Chondrocyte (in vitro differentiated cells): ENCODE measurements around the gene CPD. TPM values are rescaled to one million over a fixed set of nuclear protein-coding genes. Genes with fewer than 3 reads are reported as not detected.
"Not testable (repeated sequence)": the region's sequence is repeated elsewhere in the genome, so short reads cannot be mapped to it uniquely, and the experiment has no call there.

Experiments
- DNase-seq: peaks from one replicate; pipeline ENCODE4 v3.0.0; 2021; ENCODE audit warnings: mixed read lengths, low spot score
- H3K27ac Mint-ChIP-seq: one replicate; pipeline ENCODE4 v1.8.0; 2021; ENCODE audit warnings: mild to moderate bottlenecking, moderate library complexity, mixed read lengths; ENCODE audit not compliant: unreplicated experiment
- H3K27me3 Mint-ChIP-seq: 2 replicates; pipeline ENCODE4 v1.8.0; 2021; ENCODE audit warnings: low read depth, mixed read lengths
- H3K36me3 Mint-ChIP-seq: 2 replicates; pipeline ENCODE4 v1.8.0; 2021; ENCODE audit warnings: low read depth, mixed read lengths
- H3K4me1 Mint-ChIP-seq: 2 replicates; pipeline ENCODE4 v1.8.0; 2021; ENCODE audit warnings: low read depth, mild to moderate bottlenecking, mixed read lengths
- H3K4me3 Mint-ChIP-seq: one replicate; pipeline ENCODE4 v1.8.0; 2021; ENCODE audit warnings: mild to moderate bottlenecking, moderate library complexity, mixed read lengths; ENCODE audit not compliant: unreplicated experiment
- H3K9me3 Mint-ChIP-seq: 2 replicates; pipeline ENCODE4 v1.8.0; 2021; ENCODE audit warnings: low read depth, mixed read lengths
- total RNA-seq: library from RNA; stranded (reverse); gene quantifications from 3 replicates; pipeline ENCODE4 v1.2.1, GENCODE V29; 2021
- TF ChIP-seq, protein P1 (sequence below): fragments of 200-600 bp; sonication (generic); IDR thresholded peaks from 2 replicates; pipeline ENCODE4 v1.5.0; 2021; ENCODE audit warnings: antibody characterized with exemption, mild to moderate bottlenecking, moderate library complexity

CPD gene
- total RNA-seq, 1 donor from 2014 or later = 78.1 TPM

- no peak for DNase-seq
- peaks cover 6% of the 10 kb centered on the region for H3K9me3 Mint-ChIP-seq
- H3K27ac Mint-ChIP-seq = no peak overlapping the region
- peaks cover 16% of the 10 kb centered on the region for H3K36me3 Mint-ChIP-seq
- peaks cover 11% of the 10 kb centered on the region for H3K4me1 Mint-ChIP-seq
- no peaks in the 10 kb centered on the region for H3K27me3 Mint-ChIP-seq
- TF ChIP-seq, protein P1, sequence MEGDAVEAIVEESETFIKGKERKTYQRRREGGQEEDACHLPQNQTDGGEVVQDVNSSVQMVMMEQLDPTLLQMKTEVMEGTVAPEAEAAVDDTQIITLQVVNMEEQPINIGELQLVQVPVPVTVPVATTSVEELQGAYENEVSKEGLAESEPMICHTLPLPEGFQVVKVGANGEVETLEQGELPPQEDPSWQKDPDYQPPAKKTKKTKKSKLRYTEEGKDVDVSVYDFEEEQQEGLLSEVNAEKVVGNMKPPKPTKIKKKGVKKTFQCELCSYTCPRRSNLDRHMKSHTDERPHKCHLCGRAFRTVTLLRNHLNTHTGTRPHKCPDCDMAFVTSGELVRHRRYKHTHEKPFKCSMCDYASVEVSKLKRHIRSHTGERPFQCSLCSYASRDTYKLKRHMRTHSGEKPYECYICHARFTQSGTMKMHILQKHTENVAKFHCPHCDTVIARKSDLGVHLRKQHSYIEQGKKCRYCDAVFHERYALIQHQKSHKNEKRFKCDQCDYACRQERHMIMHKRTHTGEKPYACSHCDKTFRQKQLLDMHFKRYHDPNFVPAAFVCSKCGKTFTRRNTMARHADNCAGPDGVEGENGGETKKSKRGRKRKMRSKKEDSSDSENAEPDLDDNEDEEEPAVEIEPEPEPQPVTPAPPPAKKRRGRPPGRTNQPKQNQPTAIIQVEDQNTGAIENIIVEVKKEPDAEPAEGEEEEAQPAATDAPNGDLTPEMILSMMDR = no peak
- no peak overlapping the region for H3K4me3 Mint-ChIP-seq
These were observed 58.0 kb downstream of the CPD start for GRCh38 chr17:30436729-30437128.

- TF ChIP-seq, protein P1 = no peak
- Mint-ChIP-seq H3K4me3 (no peak overlapping the region), H3K4me1 (no peaks in the 10 kb centered on the region), H3K36me3 (peaks cover 21% of the 10 kb centered on the region), H3K9me3 (no peaks in the 10 kb centered on the region), H3K27ac (no peak overlapping the region), H3K27me3 (no peaks in the 10 kb centered on the region)
- no peak for DNase-seq
These were observed 65.0 kb downstream of the CPD start for GRCh38 chr17:30443721-30444120.

DNA sequence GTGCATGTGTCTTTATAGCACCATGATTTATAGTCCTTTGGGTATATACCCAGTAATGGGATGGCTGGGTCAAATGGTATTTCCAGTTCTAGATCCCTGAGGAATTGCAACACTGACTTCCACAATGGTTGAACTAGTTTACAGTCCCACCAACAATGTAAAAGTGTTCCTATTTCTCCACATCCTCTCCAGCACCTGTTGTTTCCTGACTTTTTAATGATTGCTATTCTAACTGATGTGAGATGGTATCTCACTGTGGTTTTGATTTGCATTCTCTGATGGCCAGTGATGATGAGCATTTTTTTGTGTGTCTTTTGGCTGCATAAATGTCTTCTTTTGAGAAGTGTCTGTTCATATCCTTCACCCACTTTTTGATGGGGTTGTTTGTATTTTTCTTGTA, 67.9 kb downstream of the CPD start:
- Mint-ChIP-seq H3K4me1 (peaks cover 16% of the 10 kb centered on the region), H3K36me3 (peaks cover 23% of the 10 kb centered on the region)
- H3K4me3 Mint-ChIP-seq, H3K27me3 Mint-ChIP-seq, DNase-seq, H3K9me3 Mint-ChIP-seq, H3K27ac Mint-ChIP-seq: not testable (repeated sequence)

DNA sequence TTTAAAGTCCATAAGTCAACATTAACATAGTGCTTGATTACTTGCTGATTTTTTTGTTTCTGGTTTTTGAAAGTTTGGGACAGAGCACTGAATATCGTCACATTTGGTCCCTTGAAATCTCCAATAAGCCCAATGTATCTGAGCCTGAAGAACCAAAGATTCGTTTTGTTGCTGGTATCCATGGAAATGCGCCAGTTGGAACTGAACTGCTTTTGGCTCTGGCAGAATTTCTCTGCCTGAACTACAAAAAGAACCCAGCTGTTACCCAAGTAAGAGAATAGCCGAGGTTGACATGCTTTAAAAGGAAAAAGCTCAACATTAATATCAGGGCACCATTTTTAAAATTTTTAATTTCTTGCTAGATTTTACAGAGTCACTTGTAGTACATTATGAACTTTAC, 70.8 kb downstream of the CPD start:
- peaks cover 23% of the 10 kb centered on the region for H3K36me3 Mint-ChIP-seq
- H3K27me3 Mint-ChIP-seq = no peaks in the 10 kb centered on the region
- no peak for DNase-seq
- H3K4me3 Mint-ChIP-seq = no peak overlapping the region
- H3K9me3 Mint-ChIP-seq = peaks cover 3% of the 10 kb centered on the region
- TF ChIP-seq, protein P1 = no peak
- H3K27ac Mint-ChIP-seq = peak overlapping the region; percentile 71
- peaks cover 16% of the 10 kb centered on the region for H3K4me1 Mint-ChIP-seq

- Mint-ChIP-seq H3K36me3 (peaks cover 21% of the 10 kb centered on the region), H3K4me3 (no peak overlapping the region)
- TF ChIP-seq, protein P1 = no peak
These were observed 71.6 kb downstream of the CPD start for GRCh38 chr17:30450125-30451027.

GRCh38 chr17:30454635-30455034, 75.9 kb downstream of the CPD start:
- Mint-ChIP-seq H3K4me1 (peaks cover 11% of the 10 kb centered on the region), H3K9me3 (peaks cover 3% of the 10 kb centered on the region)

More at GRCh38 chr17:30450125-30451027, 71.6 kb downstream of the CPD start:
- Mint-ChIP-seq H3K4me1 (peaks cover 16% of the 10 kb centered on the region), H3K27ac (peak overlapping the region; percentile 22), H3K27me3 (no peaks in the 10 kb centered on the region), H3K9me3 (peaks cover 3% of the 10 kb centered on the region)
- no peak for DNase-seq

More at GRCh38 chr17:30454635-30455034, 75.9 kb downstream of the CPD start:
- Mint-ChIP-seq H3K27ac (no peak overlapping the region), H3K27me3 (no peaks in the 10 kb centered on the region), H3K4me3 (no peak overlapping the region), H3K36me3 (peaks cover 26% of the 10 kb centered on the region)
- no peak for DNase-seq
- TF ChIP-seq, protein P1 = no peak
